ENCODE results near the gene ENTPD5.

DNA sequence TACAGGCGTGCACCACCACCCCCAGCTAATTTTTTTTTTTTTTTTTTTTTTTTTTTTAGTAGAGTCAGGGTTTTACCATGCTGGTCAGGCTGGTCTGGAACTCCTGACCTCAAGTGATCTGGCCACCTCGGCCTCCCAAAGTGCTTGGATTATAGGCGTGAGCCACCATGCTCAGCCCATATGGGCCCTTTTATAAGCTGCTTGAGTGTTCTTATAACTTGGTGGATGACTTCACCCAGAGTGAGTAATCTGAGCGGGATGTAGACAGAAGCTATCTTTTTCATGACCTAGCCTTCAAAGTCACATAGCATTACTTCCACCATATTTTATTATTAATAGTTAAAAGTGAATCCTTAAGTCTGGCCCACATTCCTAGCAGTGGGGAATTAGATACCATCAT is 16.5 kb upstream of the ENTPD5 start:
- TF ChIP-seq, protein P1, sequence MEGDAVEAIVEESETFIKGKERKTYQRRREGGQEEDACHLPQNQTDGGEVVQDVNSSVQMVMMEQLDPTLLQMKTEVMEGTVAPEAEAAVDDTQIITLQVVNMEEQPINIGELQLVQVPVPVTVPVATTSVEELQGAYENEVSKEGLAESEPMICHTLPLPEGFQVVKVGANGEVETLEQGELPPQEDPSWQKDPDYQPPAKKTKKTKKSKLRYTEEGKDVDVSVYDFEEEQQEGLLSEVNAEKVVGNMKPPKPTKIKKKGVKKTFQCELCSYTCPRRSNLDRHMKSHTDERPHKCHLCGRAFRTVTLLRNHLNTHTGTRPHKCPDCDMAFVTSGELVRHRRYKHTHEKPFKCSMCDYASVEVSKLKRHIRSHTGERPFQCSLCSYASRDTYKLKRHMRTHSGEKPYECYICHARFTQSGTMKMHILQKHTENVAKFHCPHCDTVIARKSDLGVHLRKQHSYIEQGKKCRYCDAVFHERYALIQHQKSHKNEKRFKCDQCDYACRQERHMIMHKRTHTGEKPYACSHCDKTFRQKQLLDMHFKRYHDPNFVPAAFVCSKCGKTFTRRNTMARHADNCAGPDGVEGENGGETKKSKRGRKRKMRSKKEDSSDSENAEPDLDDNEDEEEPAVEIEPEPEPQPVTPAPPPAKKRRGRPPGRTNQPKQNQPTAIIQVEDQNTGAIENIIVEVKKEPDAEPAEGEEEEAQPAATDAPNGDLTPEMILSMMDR (IDR thresholded peaks at IDR 0.05) = no peak
- TF ChIP-seq POLR2AphosphoS5 (IDR thresholded peaks at IDR 0.05) (no peak), POLR2A (IDR thresholded peaks at IDR 0.05) (no peak)
